CD14-positive monocyte (primary cell): Measurements from ENCODE around the gene TBC1D25. TPM values are rescaled to one million over a fixed set of nuclear protein-coding genes. Genes with fewer than 3 reads are reported as not detected.
A peak's percentile ranks its signal among the peaks of the same experiment; 100 is the strongest.

Experiments used
- DNase-seq, 3 donors: peaks; one replicate each; pipeline ENCODE4 v3.0.0-alpha.2; 2011 to 2022
- H2AFZ ChIP-seq: 2 replicates; pipeline ENCODE4 v1.6.0; 2012; ENCODE audit warnings: mild to moderate bottlenecking, low read depth, low read length, inconsistent platforms; ENCODE audit not compliant: insufficient read depth, poor library complexity, severe bottlenecking
- H3K27ac ChIP-seq, 2 donors: 1 replicate in 1 of 2; 2 replicates in 1 of 2; pipeline ENCODE4 v1.5.1; 2012 to 2013; ENCODE audit warnings: low read length in 2 of 2, control low read depth in 1 of 2, inconsistent platforms in 1 of 2, low read depth in 1 of 2, mild to moderate bottlenecking in 1 of 2
- H3K27me3 ChIP-seq, 2 donors: one replicate each; pipeline versions ENCODE4 v1.6.0 to v1.6.1; 2011 to 2013; ENCODE audit warnings: low read length in 2 of 2; ENCODE audit not compliant: control insufficient read depth in 2 of 2, insufficient read depth in 2 of 2
- H3K36me3 ChIP-seq, 2 donors: replicated peaks in 1 of 2; 1 replicate in 1 of 2; 2 replicates in 1 of 2; pipeline versions ENCODE4 v1.5.1 to v1.6.1; 2012 to 2013; ENCODE audit warnings: low read length in 2 of 2, control low read depth in 1 of 2, inconsistent platforms in 1 of 2, mild to moderate bottlenecking in 1 of 2; ENCODE audit not compliant: insufficient read depth in 2 of 2, control insufficient read depth in 1 of 2
- H3K4me1 ChIP-seq, 2 donors: 1 replicate in 1 of 2; 2 replicates in 1 of 2; pipeline versions ENCODE4 v1.5.1 to v1.6.1; 2012 to 2013; ENCODE audit warnings: low read length in 2 of 2, control low read depth in 1 of 2, inconsistent platforms in 1 of 2, mild to moderate bottlenecking in 1 of 2, moderate library complexity in 1 of 2; ENCODE audit not compliant: insufficient read depth in 2 of 2, control insufficient read depth in 1 of 2
- H3K4me2 ChIP-seq: replicated peaks from 2 replicates; pipeline ENCODE3; 2012; ENCODE audit warnings: low read length, moderate library complexity, mild to moderate bottlenecking; ENCODE audit not compliant: poor library complexity, severe bottlenecking; ENCODE audit errors: extremely low read depth
- H3K4me3 ChIP-seq, 3 experiments: fragments of 200-600 bp in 1 of 3; sonication (generic) in 1 of 3; replicated peaks in 1 of 3; 1 replicate in 2 of 3; 2 replicates in 1 of 3; pipeline ENCODE4 v1.5.1; 2011 to 2013; ENCODE audit warnings: low read length in 3 of 3, mild to moderate bottlenecking in 3 of 3, control low read depth in 2 of 3, low read depth in 2 of 3, inconsistent platforms in 1 of 3, moderate library complexity in 1 of 3
- H3K79me2 ChIP-seq: 2 replicates; pipeline ENCODE4 v1.6.0; 2012; ENCODE audit warnings: mild to moderate bottlenecking, control low read depth, inconsistent platforms, low read length, moderate library complexity; ENCODE audit not compliant: insufficient read depth
- H3K9ac ChIP-seq: 2 replicates; pipeline ENCODE4 v1.6.0; 2017; ENCODE audit warnings: low read length, mild to moderate bottlenecking; ENCODE audit not compliant: insufficient read depth, poor library complexity, severe bottlenecking
- H3K9me3 ChIP-seq, 2 donors: replicated peaks in 1 of 2; 1 replicate in 1 of 2; 2 replicates in 1 of 2; pipeline versions ENCODE4 v1.5.1 to v1.6.1; 2012 to 2013; ENCODE audit warnings: low read length in 2 of 2, control low read depth in 1 of 2; ENCODE audit not compliant: control insufficient read depth in 1 of 2, insufficient read depth in 1 of 2
- H4K20me1 ChIP-seq: 2 replicates; pipeline ENCODE4 v1.6.0; 2012; ENCODE audit warnings: mild to moderate bottlenecking, low read length, control low read depth, moderate library complexity; ENCODE audit not compliant: insufficient read depth
- H3K27ac Mint-ChIP-seq, 7 donors: one replicate each; pipeline ENCODE4 v1.8.0; 2020; ENCODE audit warnings: mild to moderate bottlenecking in 7 of 7, mixed read lengths in 7 of 7, moderate library complexity in 6 of 7, inconsistent platforms in 2 of 7
- H3K27me3 Mint-ChIP-seq, 3 donors: one replicate each; pipeline ENCODE4 v1.8.0; 2021 to 2022; ENCODE audit warnings: low read depth in 3 of 3, mild to moderate bottlenecking in 3 of 3, mixed read lengths in 3 of 3, moderate library complexity in 3 of 3, inconsistent platforms in 1 of 3
- H3K36me3 Mint-ChIP-seq, 2 donors: one replicate each; pipeline ENCODE4 v1.8.0; 2020; ENCODE audit warnings: mixed read lengths in 2 of 2, inconsistent platforms in 1 of 2, mild to moderate bottlenecking in 1 of 2
- H3K4me1 Mint-ChIP-seq: one replicate; pipeline ENCODE4 v1.8.0; 2020; ENCODE audit warnings: mild to moderate bottlenecking, mixed read lengths
- H3K4me3 Mint-ChIP-seq, 2 donors: one replicate each; pipeline ENCODE4 v1.8.0; 2020; ENCODE audit warnings: mild to moderate bottlenecking in 2 of 2, mixed read lengths in 2 of 2, moderate library complexity in 1 of 2
- H3K9me3 Mint-ChIP-seq, 7 donors: one replicate each; pipeline ENCODE4 v1.8.0; 2020 to 2022; ENCODE audit warnings: mixed read lengths in 7 of 7, mild to moderate bottlenecking in 6 of 7, moderate library complexity in 6 of 7, inconsistent platforms in 2 of 7
- CTCF ChIP-seq: fragments of 200-600 bp; IDR thresholded peaks from one replicate; pipeline ENCODE4 v1.8.0; 2022; ENCODE audit warnings: antibody characterized with exemption, mild to moderate bottlenecking
- WGBS: methylation state at CpG from one replicate; pipeline ENCODE4 v1.1.5; 2013; ENCODE audit warnings: missing lambda C conversion rate; ENCODE audit not compliant: insufficient coverage; 5-methylcytosine and 5-hydroxymethylcytosine counted together
- intact Hi-C, 2 donors: fragments of 100-400 bp; cut with micrococcal nuclease; formaldehyde crosslinking; loops; one replicate each; pipeline versions ENCODE4 v1.15.0 to v1.15.1; 2023
- polyA plus RNA-seq, 3 donors: library from polyadenylated mRNA; depleted of rRNA in 1 of 3; unstranded in 2 of 3; stranded (reverse) in 1 of 3; fragments of 300-500 nt in 2 of 3; fragments of >200 nt in 1 of 3; fragmentation: Illumina TruSeq in 2 of 3; gene quantifications; 1 replicate in 2 of 3; 2 replicates in 1 of 3; pipeline ENCODE4 v1.2.3, GENCODE V29; 2012 to 2021

TBC1D25 gene
- polyA plus RNA-seq, 3 donors, result 5.7 to 16.9 (median 6.6) TPM

GRCh38 chrX:48601741-48602394, 62.4 kb downstream of the TBC1D25 start:
- H3K27me3 ChIP-seq, result no peaks in the 10 kb centered on the region
- no peaks in the 10 kb centered on the region for H4K20me1 ChIP-seq
- DNase-seq, result no peak
- peak overlapping the region in 2 of 7 donors; percentile 23 to 36 for H3K27ac Mint-ChIP-seq
- no peaks in the 10 kb centered on the region for H3K79me2 ChIP-seq
- H3K9me3 Mint-ChIP-seq, result peaks cover 0 to 10% (median 5%) of the 10 kb centered on the region in 7 donors
- no peak overlapping the region for H3K4me3 ChIP-seq
- peaks cover 48 to 66% of the 10 kb centered on the region in 2 donors for H3K36me3 Mint-ChIP-seq
- H3K36me3 ChIP-seq, result peaks cover 44 to 64% of the 10 kb centered on the region in 2 donors
- no peak for TF ChIP-seq CTCF
- no peak overlapping the region for H3K4me3 Mint-ChIP-seq
- no peak overlapping the region for H3K9ac ChIP-seq
- no peak overlapping the region for H2AFZ ChIP-seq
- H3K9me3 ChIP-seq, result no peaks in the 10 kb centered on the region
- H3K4me1 Mint-ChIP-seq, result peaks cover 6% of the 10 kb centered on the region
- 90% methylated on average over 5 of the region's 17 CpGs for WGBS
- intact Hi-C loops, result no loop called here
- H3K4me2 ChIP-seq, result no peak overlapping the region
- H3K27me3 Mint-ChIP-seq, result peaks cover 0 to 8% (median 0%) of the 10 kb centered on the region in 3 donors
- H3K4me1 ChIP-seq, result peaks cover 6 to 7% of the 10 kb centered on the region in 2 donors
- no peak overlapping the region for H3K27ac ChIP-seq

- Histone ChIP-seq H3K27me3 (no peaks in the 10 kb centered on the region), H3K4me1 (no peaks in the 10 kb centered on the region), H3K79me2 (no peaks in the 10 kb centered on the region), H3K36me3 (peaks cover 38 to 53% of the 10 kb centered on the region in 2 donors), H2AFZ (no peak overlapping the region), H4K20me1 (no peaks in the 10 kb centered on the region), H3K27ac (no peak overlapping the region), H3K4me2 (no peak overlapping the region), H3K9ac (no peak overlapping the region), H3K9me3 (no peaks in the 10 kb centered on the region), H3K4me3 (no peak overlapping the region)
- Mint-ChIP-seq H3K4me1 (no peaks in the 10 kb centered on the region), H3K27ac (no peak overlapping the region), H3K9me3 (peaks cover 0 to 2% (median 0%) of the 10 kb centered on the region in 7 donors), H3K36me3 (peaks cover 42 to 54% of the 10 kb centered on the region in 2 donors), H3K27me3 (peaks cover 0 to 8% (median 0%) of the 10 kb centered on the region in 3 donors), H3K4me3 (no peak overlapping the region)
- TF ChIP-seq CTCF, result no peak
- 95% methylated on average over 4 of the region's 16 CpGs for WGBS
- intact Hi-C loops, result no loop called here
- no peak for DNase-seq
These were observed 65.2 kb downstream of the TBC1D25 start for GRCh38 chrX:48604701-48605100.
